HG02642 (cell line): ENCODE measurements around the gene LHFPL6.

Experiments
- ATAC-seq: cut with Tn5 transposase; IDR thresholded peaks from one replicate; pipeline ENCODE4 v1.9.1; 2021; ENCODE audit warnings: mild to moderate bottlenecking; ENCODE audit not compliant: unreplicated experiment, poor library complexity

LHFPL6 gene

GRCh38 chr13:39326469-39327171 is 276.4 kb downstream of the LHFPL6 start:
- ATAC-seq, result no peak

GRCh38 chr13:39324806-39325311 is 278.1 kb downstream of the LHFPL6 start:
- no peak for ATAC-seq

- ATAC-seq, result no peak
Measured at GRCh38 chr13:39322836-39323585, 280.0 kb downstream of the LHFPL6 start.

- ATAC-seq, result no peak
Measured at GRCh38 chr13:39321574-39321973, 281.4 kb downstream of the LHFPL6 start.

GRCh38 chr13:39318161-39318560 is 284.8 kb downstream of the LHFPL6 start:
- ATAC-seq, result no peak

GRCh38 chr13:39317291-39317690 is 285.7 kb downstream of the LHFPL6 start:
- ATAC-seq, result no peak

- ATAC-seq, result no peak
Measured at GRCh38 chr13:39315796-39316195, 287.2 kb downstream of the LHFPL6 start.

- no peak for ATAC-seq
Measured at GRCh38 chr13:39313721-39314120, 289.3 kb downstream of the LHFPL6 start.

GRCh38 chr13:39312596-39312995 is 290.4 kb downstream of the LHFPL6 start:
- no peak for ATAC-seq

- ATAC-seq, result no peak
Measured at GRCh38 chr13:39311619-39312018, 291.4 kb downstream of the LHFPL6 start.

GRCh38 chr13:39310961-39311360 is 292.0 kb downstream of the LHFPL6 start:
- no peak for ATAC-seq

GRCh38 chr13:39306639-39307589 is 296.1 kb downstream of the LHFPL6 start:
- ATAC-seq, result peak; percentile 97

- no peak for ATAC-seq
Measured at GRCh38 chr13:39302820-39303219, 300.2 kb downstream of the LHFPL6 start.

- ATAC-seq, result no peak
Measured at GRCh38 chr13:39298951-39299350, 304.0 kb downstream of the LHFPL6 start.

GRCh38 chr13:39297664-39298171 is 305.3 kb downstream of the LHFPL6 start:
- ATAC-seq, result no peak

- no peak for ATAC-seq
Measured at GRCh38 chr13:39297023-39297422, 306.0 kb downstream of the LHFPL6 start.

GRCh38 chr13:39296193-39296592 is 306.8 kb downstream of the LHFPL6 start:
- no peak for ATAC-seq
